ENCODE data around the gene GYS2. TPM values are rescaled to one million over a fixed set of nuclear protein-coding genes. Genes with fewer than 3 reads are reported as not detected.
A peak's percentile ranks its signal among the peaks of the same experiment; 100 is the strongest.

GYS2 gene
- total RNA-seq, 1 donor from 2014 or later: not detected

DNA sequence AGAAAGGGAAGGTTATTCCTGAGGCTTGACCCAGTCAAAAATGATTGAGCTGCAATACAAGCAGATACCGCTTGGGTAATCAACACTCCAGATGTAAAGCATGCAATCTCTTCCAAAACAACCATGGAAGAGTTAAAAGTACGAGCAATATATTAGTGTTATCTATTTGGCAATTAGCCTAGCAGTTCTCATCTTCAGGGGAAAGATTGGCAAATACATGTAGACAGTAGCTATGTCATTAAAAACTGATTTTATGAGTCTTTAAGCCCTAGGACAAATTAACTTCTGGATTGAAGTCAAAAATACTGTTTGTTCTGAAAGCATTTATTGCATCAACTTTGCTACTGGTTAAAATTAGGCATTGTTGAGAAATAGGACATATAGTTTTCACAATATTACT is 9.3 kb upstream of the GYS2 start:
- Histone ChIP-seq H3K27me3 (ENCODE audit: control insufficient read depth, insufficient read depth, low read length) (no peaks in the 10 kb centered on the region), H3K4me3 (ENCODE audit: low read depth, low read length) (no peak overlapping the region), H3K36me3 (ENCODE audit: control insufficient read depth, insufficient read depth, low read length) (no peaks in the 10 kb centered on the region)
- no peak for DNase-seq (ENCODE audit: low read depth)
- TF ChIP-seq, protein P1, sequence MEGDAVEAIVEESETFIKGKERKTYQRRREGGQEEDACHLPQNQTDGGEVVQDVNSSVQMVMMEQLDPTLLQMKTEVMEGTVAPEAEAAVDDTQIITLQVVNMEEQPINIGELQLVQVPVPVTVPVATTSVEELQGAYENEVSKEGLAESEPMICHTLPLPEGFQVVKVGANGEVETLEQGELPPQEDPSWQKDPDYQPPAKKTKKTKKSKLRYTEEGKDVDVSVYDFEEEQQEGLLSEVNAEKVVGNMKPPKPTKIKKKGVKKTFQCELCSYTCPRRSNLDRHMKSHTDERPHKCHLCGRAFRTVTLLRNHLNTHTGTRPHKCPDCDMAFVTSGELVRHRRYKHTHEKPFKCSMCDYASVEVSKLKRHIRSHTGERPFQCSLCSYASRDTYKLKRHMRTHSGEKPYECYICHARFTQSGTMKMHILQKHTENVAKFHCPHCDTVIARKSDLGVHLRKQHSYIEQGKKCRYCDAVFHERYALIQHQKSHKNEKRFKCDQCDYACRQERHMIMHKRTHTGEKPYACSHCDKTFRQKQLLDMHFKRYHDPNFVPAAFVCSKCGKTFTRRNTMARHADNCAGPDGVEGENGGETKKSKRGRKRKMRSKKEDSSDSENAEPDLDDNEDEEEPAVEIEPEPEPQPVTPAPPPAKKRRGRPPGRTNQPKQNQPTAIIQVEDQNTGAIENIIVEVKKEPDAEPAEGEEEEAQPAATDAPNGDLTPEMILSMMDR (IDR thresholded peaks at IDR 0.05; ENCODE audit: insufficient read depth, low read length, poor library complexity, severe bottlenecking): no peak

DNA sequence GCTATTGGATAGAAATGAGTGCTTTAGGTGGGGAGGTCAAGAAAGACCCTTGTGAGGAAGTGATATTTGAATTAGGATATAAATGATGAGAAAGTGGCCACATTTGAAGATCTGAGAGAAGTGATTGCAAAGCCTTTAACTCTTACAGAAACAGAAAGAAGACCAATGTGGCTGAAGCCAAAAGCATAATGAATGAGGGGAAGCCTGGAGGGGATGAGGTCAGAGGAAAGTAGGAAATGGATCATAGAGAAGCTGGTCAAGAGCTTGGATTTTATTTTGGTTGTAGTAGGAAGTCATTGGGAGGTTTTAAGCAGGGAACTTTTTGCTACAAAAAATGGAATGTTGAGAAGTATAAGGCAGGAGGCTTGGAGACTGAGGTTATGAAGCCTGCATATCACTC is 3.5 kb upstream of the GYS2 start:
- TF ChIP-seq, protein P1 (IDR thresholded peaks at IDR 0.05; ENCODE audit: insufficient read depth, low read length, poor library complexity, severe bottlenecking): no peak
- H3K4me3 ChIP-seq (ENCODE audit: low read depth, low read length): no peak overlapping the region
- DNase-seq (ENCODE audit: low read depth): no peak
- no peaks in the 10 kb centered on the region for H3K36me3 ChIP-seq (ENCODE audit: control insufficient read depth, insufficient read depth, low read length)
- no peaks in the 10 kb centered on the region for H3K27me3 ChIP-seq (ENCODE audit: control insufficient read depth, insufficient read depth, low read length)

DNA sequence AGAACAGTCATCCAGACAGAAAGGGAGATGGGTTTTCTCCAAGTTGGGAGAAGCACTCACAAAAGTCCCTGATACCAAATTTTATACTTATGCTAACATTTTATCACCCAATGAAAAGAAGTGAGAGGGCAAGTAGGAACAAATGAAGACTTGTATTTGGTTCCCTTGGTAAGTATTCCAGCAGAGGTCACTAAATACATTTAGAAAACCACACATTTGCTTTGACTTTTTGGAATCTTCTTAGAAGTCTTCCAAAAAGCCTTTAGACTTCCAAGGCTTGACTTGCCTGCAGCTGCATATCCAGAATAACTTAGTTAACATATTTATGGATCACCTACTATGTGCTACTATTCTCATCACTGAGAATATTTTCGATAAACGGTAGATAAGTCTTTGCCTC is 3.1 kb upstream of the GYS2 start:
- no peaks in the 10 kb centered on the region for H3K27me3 ChIP-seq (ENCODE audit: control insufficient read depth, insufficient read depth, low read length)
- H3K4me3 ChIP-seq (ENCODE audit: low read depth, low read length): no peak overlapping the region
- peak; percentile 10 for DNase-seq (ENCODE audit: low read depth)
- TF ChIP-seq, protein P1 (IDR thresholded peaks at IDR 0.05; ENCODE audit: insufficient read depth, low read length, poor library complexity, severe bottlenecking): peak; percentile 40
- no peaks in the 10 kb centered on the region for H3K36me3 ChIP-seq (ENCODE audit: control insufficient read depth, insufficient read depth, low read length)

DNA sequence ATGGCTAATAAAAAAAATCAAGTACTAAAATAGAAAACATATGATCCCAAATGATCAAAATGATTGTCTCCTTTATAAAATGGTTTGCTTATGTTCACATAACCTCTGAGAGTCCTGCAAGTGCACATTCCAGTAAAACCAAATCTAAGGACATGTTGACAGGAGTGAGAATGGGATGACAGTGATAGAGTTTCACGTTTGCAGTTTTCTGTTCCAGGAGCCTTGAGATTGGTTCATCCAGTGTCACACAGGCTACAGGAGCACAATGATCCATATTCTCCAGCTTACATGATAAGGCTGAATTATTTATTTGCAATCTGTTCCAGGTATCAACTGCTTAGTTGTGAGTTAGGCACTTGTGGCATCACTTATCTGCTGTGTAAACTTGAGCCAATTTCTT is 1.5 kb upstream of the GYS2 start:
- H3K4me3 ChIP-seq (ENCODE audit: low read depth, low read length): no peak overlapping the region
- H3K36me3 ChIP-seq (ENCODE audit: control insufficient read depth, insufficient read depth, low read length): no peaks in the 10 kb centered on the region
- no peak for DNase-seq (ENCODE audit: low read depth)
- TF ChIP-seq, protein P1 (IDR thresholded peaks at IDR 0.05; ENCODE audit: insufficient read depth, low read length, poor library complexity, severe bottlenecking): no peak
- no peaks in the 10 kb centered on the region for H3K27me3 ChIP-seq (ENCODE audit: control insufficient read depth, insufficient read depth, low read length)

DNA sequence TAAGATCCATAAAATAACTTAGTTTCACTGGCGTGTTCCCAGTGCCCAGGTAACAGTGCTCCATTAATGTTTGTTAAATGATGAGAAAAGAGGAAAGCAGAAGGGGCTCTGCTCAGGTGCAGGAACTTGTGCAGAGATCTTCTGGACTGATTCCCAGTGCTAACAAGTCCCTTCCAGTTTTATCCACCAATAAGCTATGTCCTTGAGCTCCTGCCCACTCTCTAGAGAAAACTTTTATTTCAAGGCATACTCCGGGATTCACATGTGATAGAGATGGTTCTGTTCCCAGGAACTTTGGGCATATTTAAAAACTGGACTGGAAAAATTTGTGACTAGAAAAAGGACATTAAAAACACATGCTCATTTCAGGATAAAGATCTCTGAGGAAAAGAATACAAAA is 1.9 kb downstream of the GYS2 start:
- Histone ChIP-seq H3K36me3 (ENCODE audit: control insufficient read depth, insufficient read depth, low read length) (no peaks in the 10 kb centered on the region), H3K27me3 (ENCODE audit: control insufficient read depth, insufficient read depth, low read length) (no peaks in the 10 kb centered on the region), H3K4me3 (ENCODE audit: low read depth, low read length) (no peak overlapping the region)
- DNase-seq (ENCODE audit: low read depth): no peak
- TF ChIP-seq, protein P1 (IDR thresholded peaks at IDR 0.05; ENCODE audit: insufficient read depth, low read length, poor library complexity, severe bottlenecking): no peak

DNA sequence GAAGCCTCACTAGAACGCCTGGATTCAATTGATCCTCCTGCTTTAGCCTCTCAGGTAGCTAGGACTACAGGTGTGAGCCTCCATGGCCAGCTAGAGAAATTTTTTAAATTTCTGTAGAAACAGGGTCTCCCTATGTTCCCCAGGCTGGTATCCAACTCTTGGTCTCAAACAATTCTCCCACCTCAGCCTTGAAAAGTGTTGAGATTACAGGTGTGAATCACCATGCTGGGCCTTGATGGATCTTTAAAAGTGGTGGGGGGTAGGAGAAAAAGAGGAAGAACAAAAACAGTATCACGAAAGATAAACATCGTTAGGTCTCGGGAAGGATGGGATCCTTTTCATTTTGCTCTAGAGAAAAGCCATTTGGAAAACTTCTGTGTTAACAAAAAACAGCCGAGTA is 4.5 kb downstream of the GYS2 start:
- Histone ChIP-seq H3K27me3 (ENCODE audit: control insufficient read depth, insufficient read depth, low read length) (no peaks in the 10 kb centered on the region), H3K4me3 (ENCODE audit: low read depth, low read length) (no peak overlapping the region), H3K36me3 (ENCODE audit: control insufficient read depth, insufficient read depth, low read length) (no peaks in the 10 kb centered on the region)
- DNase-seq (ENCODE audit: low read depth): no peak
- TF ChIP-seq, protein P1 (IDR thresholded peaks at IDR 0.05; ENCODE audit: insufficient read depth, low read length, poor library complexity, severe bottlenecking): no peak
